ENCODE measurements around the gene P3H1.

DNA sequence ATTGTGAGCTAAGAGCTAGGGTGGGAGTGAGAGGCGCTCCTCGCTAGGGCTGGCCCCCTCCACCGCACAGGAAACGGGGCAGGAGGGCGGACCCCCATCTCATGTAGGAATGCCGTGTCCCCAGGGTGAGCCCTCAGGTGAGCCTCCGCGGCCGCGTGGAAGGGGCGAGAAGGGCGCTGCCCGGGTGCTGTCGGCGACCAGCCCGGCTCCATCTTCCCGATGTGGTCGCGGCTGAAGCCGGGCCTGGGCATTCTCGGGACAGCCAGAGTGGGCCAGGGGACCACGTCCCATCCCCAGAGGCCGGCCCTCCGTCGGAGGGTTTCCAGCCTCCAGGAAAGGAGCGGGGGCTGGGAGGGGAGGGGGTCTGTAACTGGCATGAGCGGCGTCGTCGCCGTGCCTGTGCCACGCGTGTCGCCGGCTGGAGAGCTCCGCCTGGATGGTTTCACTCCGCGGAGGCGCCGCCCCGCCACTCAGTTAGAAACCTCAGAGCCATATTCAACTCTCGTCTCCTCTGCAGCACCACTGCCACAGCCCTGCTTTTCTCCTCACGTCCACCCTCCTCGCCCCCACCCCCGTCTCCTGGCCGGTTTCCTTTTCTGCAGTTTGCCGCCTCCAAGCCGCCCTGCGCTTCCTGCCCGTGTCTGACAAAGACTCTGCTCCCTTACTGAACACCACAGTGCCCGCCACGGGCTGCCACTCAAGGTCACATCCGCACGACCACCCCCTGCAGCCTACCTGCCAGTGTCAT lies 18.3 kb upstream of the P3H1 start, which contains the start of gene TMEM269:
- TF ChIP-seq, protein P1, sequence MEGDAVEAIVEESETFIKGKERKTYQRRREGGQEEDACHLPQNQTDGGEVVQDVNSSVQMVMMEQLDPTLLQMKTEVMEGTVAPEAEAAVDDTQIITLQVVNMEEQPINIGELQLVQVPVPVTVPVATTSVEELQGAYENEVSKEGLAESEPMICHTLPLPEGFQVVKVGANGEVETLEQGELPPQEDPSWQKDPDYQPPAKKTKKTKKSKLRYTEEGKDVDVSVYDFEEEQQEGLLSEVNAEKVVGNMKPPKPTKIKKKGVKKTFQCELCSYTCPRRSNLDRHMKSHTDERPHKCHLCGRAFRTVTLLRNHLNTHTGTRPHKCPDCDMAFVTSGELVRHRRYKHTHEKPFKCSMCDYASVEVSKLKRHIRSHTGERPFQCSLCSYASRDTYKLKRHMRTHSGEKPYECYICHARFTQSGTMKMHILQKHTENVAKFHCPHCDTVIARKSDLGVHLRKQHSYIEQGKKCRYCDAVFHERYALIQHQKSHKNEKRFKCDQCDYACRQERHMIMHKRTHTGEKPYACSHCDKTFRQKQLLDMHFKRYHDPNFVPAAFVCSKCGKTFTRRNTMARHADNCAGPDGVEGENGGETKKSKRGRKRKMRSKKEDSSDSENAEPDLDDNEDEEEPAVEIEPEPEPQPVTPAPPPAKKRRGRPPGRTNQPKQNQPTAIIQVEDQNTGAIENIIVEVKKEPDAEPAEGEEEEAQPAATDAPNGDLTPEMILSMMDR (conservative IDR thresholded peaks at IDR 0.05; ENCODE audit: low read depth, low read length): no peak
- no peak for TF ChIP-seq EZH2 (IDR thresholded peaks at IDR 0.05; ENCODE audit: borderline replicate concordance, low read depth, low read length, poor library complexity, severe bottlenecking)
